ENCODE measurements around the gene CREB1. TPM values are rescaled to one million over a fixed set of nuclear protein-coding genes. Genes with fewer than 3 reads are reported as not detected.

CREB1 gene
- total and polyA plus RNA-seq, 9 of the 15 experiments (the other 6 are each of a cell fraction or from before 2014, with no cell fraction given) = 8.9 to 51.3 (median 19.5) TPM

GRCh38 chr2:207625014-207625907 is 95.5 kb downstream of the CREB1 start, which contains the start of gene METTL21A (continued):
- no peak for TF ChIP-seq CUX1 (CRISPR knock-in tag; IDR thresholded peaks at IDR 0.05)
- no peak for TF ChIP-seq HOXB6 (CRISPR knock-in tag; IDR thresholded peaks at IDR 0.05; ENCODE audit: borderline replicate concordance)
- no peak for TF ChIP-seq MAFK (IDR thresholded peaks at IDR 0.05; ENCODE audit: low read length)
- peak; percentile 7 for TF ChIP-seq FIP1L1 (IDR thresholded peaks at IDR 0.05; ENCODE audit: low read depth, low read length, poor library complexity, severe bottlenecking)
- no peak for TF ChIP-seq ZNF318 (IDR thresholded peaks at IDR 0.05; ENCODE audit: borderline replicate concordance in 1 of 2, low read depth in 1 of 2)
- TF ChIP-seq SMARCC2 (IDR thresholded peaks at IDR 0.05; ENCODE audit: low read depth) = no peak
- TF ChIP-seq ZBTB11 (CRISPR knock-in tag; IDR thresholded peaks at IDR 0.05) = peak; percentile 33 to 93 (median 72); a peak in 5 of 6 replicates

Measured in K562 (cell line).